Cardiac fibroblast (primary cell): ENCODE measurements around the gene LTBP2.

Experiments used
- DNase-seq, 2 donors: peaks; one replicate each; pipeline versions ENCODE4 v3.0.0 to v3.0.0-alpha.2; 2010; ENCODE audit warnings: low read depth in 2 of 2
- H3K4me3 ChIP-seq, 2 donors: replicated peaks in 1 of 2; 1 replicate in 1 of 2; 2 replicates in 1 of 2; pipeline ENCODE4 v1.5.1; 2011; ENCODE audit warnings: low read depth in 2 of 2, low read length in 2 of 2, mild to moderate bottlenecking in 2 of 2, moderate library complexity in 1 of 2
- CTCF ChIP-seq: IDR thresholded peaks from one replicate; pipeline ENCODE4 v1.5.1; 2011; ENCODE audit warnings: low read depth, mild to moderate bottlenecking, low read length, inconsistent platforms

Gene LTBP2

GRCh38 chr14:74558655-74559054, 53.4 kb downstream of the LTBP2 start:
- DNase-seq: peak; percentile 39 to 71
- no peak for TF ChIP-seq CTCF
- no peak overlapping the region for H3K4me3 ChIP-seq

GRCh38 chr14:74557691-74558090, 54.3 kb downstream of the LTBP2 start:
- no peak for DNase-seq
- no peak overlapping the region for H3K4me3 ChIP-seq
- no peak for TF ChIP-seq CTCF

- TF ChIP-seq CTCF: no peak
- no peak for DNase-seq
- H3K4me3 ChIP-seq: no peak overlapping the region
These were observed 56.5 kb downstream of the LTBP2 start for GRCh38 chr14:74555476-74556050.

- no peak for TF ChIP-seq CTCF
- H3K4me3 ChIP-seq: no peak overlapping the region
- no peak for DNase-seq
These were observed 57.2 kb downstream of the LTBP2 start for GRCh38 chr14:74554742-74555362.

GRCh38 chr14:74552623-74553022, 59.4 kb downstream of the LTBP2 start:
- H3K4me3 ChIP-seq: no peak overlapping the region
- DNase-seq: peak; percentile 65 to 69
- TF ChIP-seq CTCF: no peak

- no peak for TF ChIP-seq CTCF
- H3K4me3 ChIP-seq: no peak overlapping the region
These were observed 60.3 kb downstream of the LTBP2 start for GRCh38 chr14:74551431-74552371.

More at GRCh38 chr14:74551431-74552371, 60.3 kb downstream of the LTBP2 start:
- DNase-seq: no peak
